K562 (cell line): ENCODE data around the gene NCAPG2. TPM values are rescaled to one million over a fixed set of nuclear protein-coding genes. Genes with fewer than 3 reads are reported as not detected.

ENCODE experiments used
- ATAC-seq: fragments of 200-7000 bp; cut with Tn5 transposase; 3 replicates; pipeline ENCODE4 v1.9.1; 2020; ENCODE audit warnings: moderate library complexity
- BruUV-seq: library from RNA; stranded (reverse); fragments of 400-500 nt; replicated peaks from 2 replicates; lab custom pipeline; 2021; lab: Mats Ljungman, UMichigan
- CTCF ChIA-PET: fragments of 300-600 bp; formaldehyde crosslinking; extraction: SDS; loops from one replicate; lab custom pipeline; 2021; ENCODE audit warnings: low intra/inter-chr PET ratio; lab: Yijun Ruan, JAX
- POLR2A ChIA-PET: fragments of 300-600, 350-650 bp; sonication (Branson Sonifier 250); formaldehyde crosslinking; extraction: SDS; loops from one replicate; lab custom pipeline; 2021; ENCODE audit warnings: antibody characterized with exemption, inconsistent platforms; lab: Yijun Ruan, JAX
- DNase-seq, 4 experiments: peaks; one replicate each; pipeline versions ENCODE4 v3.0.0 to v3.0.0-alpha.2; 2011 to 2018; ENCODE audit warnings: low spot score in 3 of 4, mixed read lengths in 3 of 4; ENCODE audit errors: extremely low read depth in 1 of 4
- FAIRE-seq: peaks from 2 replicates; lab custom pipeline; 2011; peaks lifted over from hg19 to GRCh38; lab: Jason Lieb, UNC
- H2AFZ ChIP-seq: 2 replicates; pipeline ENCODE4 v1.6.0; 2011; ENCODE audit warnings: low read depth, low read length, control low read depth, inconsistent platforms
- H3K27ac ChIP-seq: fragments of 200-600 bp; 3 replicates; pipeline ENCODE4 v1.8.0; 2011; ENCODE audit warnings: low read depth, mild to moderate bottlenecking, control low read depth, inconsistent platforms, low read length, moderate library complexity, mixed read lengths; ENCODE audit errors: extremely low read depth
- H3K27me3 ChIP-seq, 2 experiments: fragments of 300-600 bp in 1 of 2; 2 replicates in 1 of 2; 3 replicates in 1 of 2; pipeline versions ENCODE4 v1.6.0 to v1.8.0; 2011; ENCODE audit warnings: inconsistent platforms in 2 of 2, low read length in 2 of 2, mild to moderate bottlenecking in 1 of 2, mixed read lengths in 1 of 2, moderate library complexity in 1 of 2; ENCODE audit not compliant: control insufficient read depth in 2 of 2, insufficient read depth in 2 of 2
- H3K36me3 ChIP-seq: fragments of 300-600 bp; 3 replicates; pipeline ENCODE4 v1.8.0; 2011; ENCODE audit warnings: mild to moderate bottlenecking, low read length, inconsistent platforms; ENCODE audit not compliant: control insufficient read depth, insufficient read depth
- H3K4me1 ChIP-seq, 2 experiments: fragments of 200-600 bp in 1 of 2; replicated peaks in 1 of 2; 2 replicates in 1 of 2; 3 replicates in 1 of 2; pipeline versions ENCODE4 v1.5.1 to v1.8.0; 2011; ENCODE audit warnings: inconsistent platforms in 2 of 2, low read length in 2 of 2, mild to moderate bottlenecking in 1 of 2, mixed read lengths in 1 of 2, moderate library complexity in 1 of 2; ENCODE audit not compliant: control insufficient read depth in 2 of 2, insufficient read depth in 2 of 2
- H3K4me2 ChIP-seq: 2 replicates; pipeline ENCODE4 v1.6.1; 2011; ENCODE audit warnings: low read length, control low read depth, inconsistent platforms, mixed read lengths; ENCODE audit not compliant: insufficient read depth
- H3K4me3 ChIP-seq: fragments of 200-600 bp; sonication (generic), shearing (Covaris generic); 2 replicates; pipeline ENCODE4 v1.5.1; 2016; ENCODE audit warnings: control low read depth, inconsistent platforms
- H3K79me2 ChIP-seq: fragments of 200-600 bp; 3 replicates; pipeline ENCODE4 v1.8.0; 2011; ENCODE audit warnings: low read length, inconsistent platforms; ENCODE audit not compliant: control insufficient read depth, insufficient read depth
- H3K9ac ChIP-seq, 2 experiments: 2 replicates each; pipeline versions ENCODE4 v1.6.0 to v1.6.1; 2011; ENCODE audit warnings: low read depth in 2 of 2, low read length in 2 of 2, control low read depth in 1 of 2, inconsistent platforms in 1 of 2, mild to moderate bottlenecking in 1 of 2, mixed read lengths in 1 of 2; ENCODE audit not compliant: insufficient read depth in 1 of 2
- H3K9me1 ChIP-seq: one replicate; pipeline ENCODE4 v1.6.0; 2011; ENCODE audit warnings: inconsistent platforms, mild to moderate bottlenecking, low read length, moderate library complexity; ENCODE audit not compliant: control insufficient read depth, insufficient read depth
- H3K9me3 ChIP-seq: replicated peaks from 2 replicates; pipeline ENCODE4 v1.5.1; 2011; ENCODE audit warnings: low read depth, low read length, inconsistent platforms; ENCODE audit not compliant: control insufficient read depth, insufficient read depth
- H4K20me1 ChIP-seq: replicated peaks from 2 replicates; pipeline ENCODE4 v1.6.1; 2011; ENCODE audit warnings: low read length, inconsistent platforms, mixed read lengths; ENCODE audit not compliant: control insufficient read depth, insufficient read depth
- CBX2 ChIP-seq: fragments of 200-600 bp; sonication (generic); IDR thresholded peaks from one replicate; pipeline ENCODE4 v1.6.1; 2012; ENCODE audit warnings: mild to moderate bottlenecking, low read length, inconsistent platforms; ENCODE audit not compliant: insufficient read depth, poor library complexity, severe bottlenecking
- ELF2 ChIP-seq: fragments of 250-450 bp; sonication (Bioruptor Pico); IDR thresholded peaks from 2 replicates; pipeline ENCODE4 v1.5.0; 2021; ENCODE audit warnings: mild to moderate bottlenecking
- ELK3 ChIP-seq: fragments of 450-650 bp; formaldehyde crosslinking; IDR thresholded peaks from 2 replicates; pipeline ENCODE4 v1.4.0; 2020; ENCODE audit warnings: mild to moderate bottlenecking
- PHF8 ChIP-seq: fragments of 200-600 bp; sonication (generic); IDR thresholded peaks from 2 replicates; pipeline ENCODE4 v1.6.1; 2012; ENCODE audit warnings: mixed run types, mild to moderate bottlenecking, inconsistent platforms, low read length, moderate library complexity, borderline replicate concordance
- SRSF7 ChIP-seq: fragments of 200-400 bp; formaldehyde crosslinking; optimal IDR thresholded peaks from 2 replicates; pipeline ENCODE3; 2017; ENCODE audit warnings: mild to moderate bottlenecking, low read depth, low read length
- TARDBP ChIP-seq: fragments of 450-650 bp; IDR thresholded peaks from 2 replicates; pipeline ENCODE4 v1.6.1; 2016
- TRIM28 ChIP-seq: fragments of 450-650 bp; IDR thresholded peaks from 2 replicates; pipeline ENCODE4 v1.6.1; 2017
- ZNF146 ChIP-seq: IDR thresholded peaks from one replicate; pipeline ENCODE4 v1.6.1; 2018; ENCODE audit warnings: missing compliant biosample characterization; ENCODE audit not compliant: unreplicated experiment
- WGBS: fragments of 100-300 bp; shearing (Covaris generic); methylation state at CpG from one replicate; pipeline ENCODE4 v1.1.6; 2016; ENCODE audit warnings: low coverage, mixed read lengths; ENCODE audit not compliant: insufficient coverage; ENCODE audit errors: missing lambda C conversion rate; 5-methylcytosine and 5-hydroxymethylcytosine counted together
- in situ Hi-C: fragments of 300-500 bp; cut with MboI; formaldehyde crosslinking; loops from 4 replicates; pipeline ENCODE4 v1.15.0; 2018; ENCODE audit warnings: inconsistent platforms, mixed read lengths
- intact Hi-C: fragments of 100-400 bp; cut with micrococcal nuclease; formaldehyde crosslinking; loops from 2 replicates; pipeline ENCODE4 v1.14.2; 2022
- polyA plus RNA-seq, 8 experiments: library from polyadenylated mRNA; depleted of rRNA in 4 of 8; stranded (reverse) in 5 of 8; unstranded in 3 of 8; fragments of >200 nt; fragmentation: Nextera tagmentation in 2 of 8; fragmentation: Illumina TruSeq in 1 of 8; extraction: Ambion mirVana in 2 of 8; extraction: Trizol in 1 of 8; gene quantifications; 2 replicates each; pipeline versions ENCODE4 v1.2.1 to v1.2.3, GENCODE V29; 2011 to 2014; ENCODE audit warnings: inconsistent platforms in 1 of 8, missing spikeins in 1 of 8
- total RNA-seq, 7 experiments: library from RNA; depleted of rRNA in 6 of 7; stranded (reverse); fragments of >200 nt in 6 of 7; fragmentation: Illumina TruSeq in 2 of 7; extraction: Trizol in 2 of 7; gene quantifications; 2 replicates each; pipeline versions ENCODE4 v1.2.1 to v1.2.3, GENCODE V29; 2011 to 2021; ENCODE audit warnings: low replicate concordance in 1 of 7

NCAPG2 gene
- total and polyA plus RNA-seq, 9 of the 15 experiments (the other 6 are each of a cell fraction or from before 2014, with no cell fraction given) = 21.5 to 127 (median 86.1) TPM

DNA sequence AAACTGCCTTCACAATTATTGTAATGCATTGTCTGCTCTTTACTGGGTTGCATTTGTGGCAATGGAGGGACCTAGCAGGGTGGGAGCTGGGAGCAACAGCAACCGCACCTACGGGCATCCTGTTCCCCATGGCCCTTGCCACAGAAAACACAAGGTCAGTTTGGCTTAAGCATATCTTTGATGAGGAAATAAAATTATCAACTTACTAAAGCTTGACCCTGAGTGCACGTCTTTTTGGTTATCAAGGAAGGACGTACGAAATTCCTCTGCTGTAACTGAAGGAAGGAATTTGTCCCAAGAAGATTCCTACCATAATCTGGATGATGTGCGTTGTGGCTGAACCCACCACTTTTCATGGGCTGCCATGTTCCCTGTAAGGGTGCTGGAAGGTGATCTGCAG, 97.0 kb downstream of the NCAPG2 start:
- no peaks in the 10 kb centered on the region for H3K9me1 ChIP-seq
- H3K9me3 ChIP-seq = no peaks in the 10 kb centered on the region
- no peaks in the 10 kb centered on the region for H4K20me1 ChIP-seq
- H3K79me2 ChIP-seq = no peaks in the 10 kb centered on the region
- H3K9ac ChIP-seq = no peak overlapping the region
- POLR2A ChIA-PET = interaction anchor here (0.5 to 2.6 kb wide), 4 partner anchors 10 to 216 kb away, joined by 3 to 10 read pairs (median 3); no protein-coding TSS in a partner anchor
- no peak for FAIRE-seq
- no peak for DNase-seq
- H3K27ac ChIP-seq = no peak overlapping the region
- H3K36me3 ChIP-seq = peaks cover 58% of the 10 kb centered on the region; the same call in 2 of the 3 replicates
- H3K27me3 ChIP-seq = no peaks in the 10 kb centered on the region
- TF ChIP-seq TRIM28 (no peak), ELK3 (CRISPR knock-in tag) (no peak), ZNF146 (no peak), SRSF7 (no peak), CBX2 (no peak), PHF8 (no peak), TARDBP (no peak), ELF2 (CRISPR knock-in tag) (no peak)
- TF ChIP-seq, all 486 proteins: peak for 0
- intact Hi-C loops (no loop called here), in situ Hi-C loops (no loop called here)
- no TSS peak for BruUV-seq
- no peak overlapping the region for H3K4me3 ChIP-seq
- CTCF ChIA-PET = no interaction called here
- peaks cover 0 to 6% of the 10 kb centered on the region in 2 experiments; a peak in 1 of 5 replicates for H3K4me1 ChIP-seq
- WGBS = 92% methylated on average over 6 of the region's 6 CpGs
- ATAC-seq = no peak
- no peak overlapping the region for H2AFZ ChIP-seq
- no peak overlapping the region for H3K4me2 ChIP-seq
